RWPE2 (cell line): ENCODE measurements around the gene TMEM200C.

Source experiments
- ATAC-seq: fragments of 200-7000 bp; cut with Tn5 transposase; 3 replicates; pipeline ENCODE4 v1.9.1; 2021; ENCODE audit warnings: low read depth
- DNase-seq: peaks from one replicate; pipeline ENCODE4 v3.0.0-alpha.2; 2020; ENCODE audit warnings: low spot score
- H3K27ac ChIP-seq: fragments of 450-650 bp; 2 replicates; pipeline ENCODE4 v1.5.1; 2017; ENCODE audit warnings: mild to moderate bottlenecking; ENCODE audit not compliant: poor library complexity, severe bottlenecking
- H3K27me3 ChIP-seq: fragments of 250-450 bp; sonication (Bioruptor Pico); 2 replicates; pipeline ENCODE4 v1.5.1; 2021; ENCODE audit warnings: mild to moderate bottlenecking, moderate library complexity; ENCODE audit not compliant: insufficient read depth, poor library complexity, severe bottlenecking
- H3K36me3 ChIP-seq: fragments of 250-450 bp; sonication (Bioruptor Pico); 2 replicates; pipeline ENCODE4 v1.5.1; 2020; ENCODE audit warnings: low read depth, mild to moderate bottlenecking, moderate library complexity
- H3K4me1 ChIP-seq: fragments of 250-450 bp; sonication (Bioruptor Pico); 2 replicates; pipeline ENCODE4 v1.5.1; 2021; ENCODE audit warnings: mild to moderate bottlenecking, moderate library complexity; ENCODE audit not compliant: insufficient read depth, poor library complexity, severe bottlenecking
- H3K4me3 ChIP-seq: fragments of 250-450 bp; sonication (Bioruptor Pico); 2 replicates; pipeline ENCODE4 v1.5.1; 2021; ENCODE audit warnings: mild to moderate bottlenecking, moderate library complexity; ENCODE audit not compliant: severe bottlenecking
- H3K9me3 ChIP-seq: fragments of 250-450 bp; sonication (Bioruptor Pico); 2 replicates; pipeline ENCODE4 v1.5.1; 2021; ENCODE audit warnings: mild to moderate bottlenecking, moderate library complexity; ENCODE audit not compliant: severe bottlenecking
- CTCF ChIP-seq: fragments of 450-650 bp; IDR thresholded peaks from one replicate; pipeline ENCODE4 v1.5.1; 2017; ENCODE audit warnings: mild to moderate bottlenecking, moderate library complexity; ENCODE audit not compliant: poor library complexity, severe bottlenecking

The TMEM200C gene

DNA sequence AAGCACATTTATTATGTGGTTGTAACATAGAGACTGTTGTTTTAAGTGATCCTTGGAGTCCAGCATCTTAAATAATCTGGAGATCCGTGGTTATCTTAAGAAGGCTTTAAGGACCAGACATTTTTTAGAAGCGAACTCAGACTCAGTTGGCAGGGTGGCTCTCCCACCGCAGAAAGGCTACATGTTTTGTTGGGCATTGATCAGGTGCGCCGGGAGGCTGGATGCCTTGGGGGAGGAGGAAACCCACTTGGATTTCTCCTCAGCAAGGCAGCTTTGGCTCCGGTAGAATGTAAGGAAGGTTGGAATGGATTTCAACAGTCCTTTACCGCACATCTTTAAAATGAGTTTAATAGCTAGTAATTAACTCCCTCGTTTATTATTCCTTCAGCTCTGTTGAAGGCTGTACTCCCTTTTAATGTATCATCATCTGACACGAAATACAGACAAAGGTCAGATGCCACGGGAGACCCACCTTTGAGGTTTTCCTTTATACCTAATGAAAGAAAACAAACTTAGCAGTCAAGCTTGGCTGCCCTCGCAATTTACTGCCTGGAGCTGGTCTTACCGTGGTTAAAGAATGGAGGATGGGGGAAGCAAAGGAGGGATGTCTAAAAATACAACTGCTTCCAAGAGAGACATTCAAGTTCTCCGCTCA lies 1.2 kb downstream of the TMEM200C start:
- ATAC-seq = no peak
- Histone ChIP-seq H3K36me3 (no peaks in the 10 kb centered on the region), H3K4me1 (no peaks in the 10 kb centered on the region), H3K27ac (no peak overlapping the region), H3K27me3 (peaks cover 88% of the 10 kb centered on the region), H3K9me3 (no peaks in the 10 kb centered on the region), H3K4me3 (no peak overlapping the region)
- no peak for DNase-seq
- TF ChIP-seq CTCF = no peak

DNA sequence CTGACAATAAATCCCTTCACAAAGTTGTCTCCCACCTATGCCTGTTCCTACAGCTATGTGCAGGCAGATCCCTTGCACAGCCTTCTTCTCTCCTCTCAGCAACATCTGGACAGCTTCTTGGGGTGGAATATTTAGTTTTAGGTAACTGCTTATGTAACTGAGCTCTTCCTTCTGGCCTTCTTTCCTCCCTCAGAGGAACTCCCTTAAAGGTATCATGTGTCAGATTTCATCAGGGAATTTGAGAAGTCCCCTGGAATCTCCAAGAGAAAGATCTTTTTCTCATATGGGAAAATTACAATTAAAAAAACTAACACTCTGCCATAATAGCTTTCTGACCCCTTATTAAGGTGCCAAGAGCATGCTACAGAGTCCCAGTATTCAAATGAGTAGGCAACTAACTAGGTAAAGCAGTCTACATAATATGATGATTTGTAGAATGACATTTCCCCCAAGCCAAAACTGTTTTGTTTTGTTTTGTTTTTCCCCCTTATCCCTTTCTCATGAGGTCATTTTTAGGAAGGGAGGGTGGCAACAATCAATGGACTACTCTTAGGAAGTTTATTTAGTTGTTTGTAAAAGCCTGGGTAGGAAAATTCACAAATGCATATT lies 2.4 kb downstream of the TMEM200C start:
- Histone ChIP-seq H3K9me3 (no peaks in the 10 kb centered on the region), H3K27ac (no peak overlapping the region), H3K4me3 (no peak overlapping the region), H3K4me1 (no peaks in the 10 kb centered on the region), H3K36me3 (no peaks in the 10 kb centered on the region), H3K27me3 (peaks cover 81% of the 10 kb centered on the region)
- no peak for DNase-seq
- TF ChIP-seq CTCF = no peak
- no peak for ATAC-seq

GRCh38 chr18:5891854-5892215 lies 3.5 kb downstream of the TMEM200C start:
- Histone ChIP-seq H3K36me3 (no peaks in the 10 kb centered on the region), H3K4me3 (no peak overlapping the region), H3K27me3 (peaks cover 78% of the 10 kb centered on the region), H3K9me3 (no peaks in the 10 kb centered on the region), H3K27ac (no peak overlapping the region), H3K4me1 (no peaks in the 10 kb centered on the region)
- no peak for ATAC-seq
- no peak for DNase-seq
- TF ChIP-seq CTCF = no peak

DNA sequence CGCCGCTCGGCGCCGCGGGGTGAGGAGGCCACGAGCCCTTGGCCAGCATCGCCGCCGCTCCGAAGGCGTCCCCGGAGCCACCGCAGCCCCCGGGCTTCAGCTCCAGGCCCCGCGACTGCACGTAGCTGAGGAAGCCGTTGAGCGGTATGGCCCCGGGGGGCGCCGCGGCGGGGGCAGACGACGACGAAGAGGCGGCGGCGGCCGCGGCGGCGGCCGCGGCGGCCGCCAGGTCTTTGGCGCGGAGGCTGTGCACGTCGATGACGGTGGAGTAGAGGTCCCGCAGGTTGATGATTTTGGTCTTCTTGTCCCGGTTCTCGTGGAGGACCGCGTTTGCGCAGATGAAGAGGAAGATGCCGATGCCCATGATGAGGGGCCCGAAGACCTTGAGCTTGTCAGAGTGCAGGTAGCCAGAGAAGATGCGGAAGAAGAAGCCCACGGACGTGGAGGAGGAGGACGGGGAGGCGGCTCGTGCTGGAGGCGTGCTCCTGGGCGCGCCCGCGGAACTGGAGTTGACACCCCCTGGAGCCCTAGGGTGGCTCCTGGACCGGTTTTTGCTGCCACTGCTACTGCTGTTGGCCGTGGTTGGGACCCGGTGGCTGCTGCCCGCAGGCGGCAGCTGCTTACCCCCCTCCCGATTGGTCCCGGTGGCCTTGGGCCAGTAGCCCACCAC lies 4.0 kb downstream of the TMEM200C start:
- peaks cover 77% of the 10 kb centered on the region for H3K27me3 ChIP-seq
- H3K36me3 ChIP-seq = no peaks in the 10 kb centered on the region
- ATAC-seq (no peak), DNase-seq (no peak)
- no peaks in the 10 kb centered on the region for H3K9me3 ChIP-seq
- H3K4me1 ChIP-seq = no peaks in the 10 kb centered on the region
- no peak for TF ChIP-seq CTCF
- H3K4me3 ChIP-seq = no peak overlapping the region
- H3K27ac ChIP-seq = no peak overlapping the region
